WTC11 (cell line): Measurements from ENCODE around the gene CMBL.

Experiments
- CREB1 ChIP-seq: sonication (generic); formaldehyde crosslinking; IDR thresholded peaks from 2 replicates; pipeline ENCODE4 v1.8.0; 2023; ENCODE audit warnings: mild to moderate bottlenecking, missing genetic modification reagents
- FOXK1 ChIP-seq: sonication (generic); formaldehyde crosslinking; IDR thresholded peaks from 2 replicates; pipeline ENCODE4 v1.8.0; 2022; ENCODE audit warnings: mild to moderate bottlenecking, moderate library complexity, missing genetic modification reagents
- NR3C1 ChIP-seq: sonication (generic); formaldehyde crosslinking; conservative IDR thresholded peaks from 2 replicates; pipeline ENCODE4 v1.8.1; 2023; ENCODE audit warnings: low read depth, mild to moderate bottlenecking, missing genetic modification reagents
- RELA ChIP-seq: sonication (generic); formaldehyde crosslinking; IDR thresholded peaks from 2 replicates; pipeline ENCODE4 v1.8.1; 2022; ENCODE audit warnings: missing genetic modification reagents, mild to moderate bottlenecking, borderline replicate concordance
- SMAD3 ChIP-seq: sonication (generic); formaldehyde crosslinking; IDR thresholded peaks from 2 replicates; pipeline ENCODE4 v1.8.0; 2022; ENCODE audit warnings: missing genetic modification reagents, mild to moderate bottlenecking, borderline replicate concordance
- TCF7 ChIP-seq: sonication (generic); formaldehyde crosslinking; IDR thresholded peaks from 2 replicates; pipeline ENCODE4 v1.8.0; 2022; ENCODE audit warnings: mild to moderate bottlenecking, low read depth, missing genetic modification reagents, moderate library complexity
- TEAD1 ChIP-seq: sonication (generic); formaldehyde crosslinking; IDR thresholded peaks from 2 replicates; pipeline ENCODE4 v1.8.0; 2022; ENCODE audit warnings: mild to moderate bottlenecking, missing genetic modification reagents
- TP53 ChIP-seq: sonication (generic); formaldehyde crosslinking; IDR thresholded peaks from 2 replicates; pipeline ENCODE4 v1.8.1; 2023; ENCODE audit warnings: mild to moderate bottlenecking, missing genetic modification reagents
- ZBTB21 ChIP-seq: sonication (generic); formaldehyde crosslinking; IDR thresholded peaks from 2 replicates; pipeline ENCODE4 v1.8.1; 2023; ENCODE audit warnings: mild to moderate bottlenecking, missing genetic modification reagents, borderline replicate concordance
- TF ChIP-seq, protein P1 (sequence below): fragments of 200-600 bp; IDR thresholded peaks from 2 replicates; pipeline ENCODE4 v1.8.0; 2022; ENCODE audit warnings: antibody characterized with exemption
- TF ChIP-seq, protein P2 (sequence below): sonication (generic); formaldehyde crosslinking; IDR thresholded peaks from 2 replicates; pipeline ENCODE4 v1.8.1; 2023; ENCODE audit warnings: mild to moderate bottlenecking, missing genetic modification reagents
- TF ChIP-seq, protein P3 (sequence below): sonication (generic); formaldehyde crosslinking; IDR thresholded peaks from 2 replicates; pipeline ENCODE4 v1.8.1; 2022; ENCODE audit warnings: mild to moderate bottlenecking, missing genetic modification reagents, moderate library complexity, borderline replicate concordance
- TF ChIP-seq, protein P4 (sequence below): sonication (generic); formaldehyde crosslinking; IDR thresholded peaks from 2 replicates; pipeline ENCODE4 v1.8.0; 2022; ENCODE audit warnings: mild to moderate bottlenecking, missing genetic modification reagents

DNA sequence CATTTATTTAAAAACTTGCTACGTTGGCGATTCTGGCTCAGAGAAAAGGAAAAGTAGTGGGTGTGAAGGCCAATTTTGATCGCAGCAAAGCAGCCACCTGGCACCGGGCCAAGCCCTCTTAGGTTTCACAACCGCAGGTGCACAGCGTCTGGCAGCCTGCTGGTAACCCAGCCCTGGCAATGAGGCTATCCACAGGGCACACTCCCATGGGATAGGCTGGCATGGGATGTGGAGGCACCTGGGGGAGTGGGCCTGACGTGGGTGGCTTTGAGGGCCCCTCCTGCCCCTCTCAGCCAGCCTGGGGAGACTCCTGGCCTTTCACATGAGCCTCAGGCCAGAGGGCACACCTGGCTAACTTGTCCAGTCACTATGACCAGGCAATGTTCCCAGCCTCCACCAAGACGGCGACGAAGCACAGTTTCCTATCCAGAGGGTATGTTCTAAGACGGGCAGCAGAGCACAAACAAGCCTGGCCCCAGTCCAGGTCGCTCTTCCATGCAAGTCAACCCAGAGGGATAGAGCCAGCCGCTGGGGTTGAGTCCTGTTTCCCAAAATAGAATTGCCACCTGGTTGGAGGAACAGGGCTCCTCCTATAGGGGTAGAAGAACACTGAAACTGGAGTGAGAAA is 19.0 kb downstream of the CMBL start:
- TF ChIP-seq TCF7 (CRISPR knock-in tag) (no peak), SMAD3 (no peak), CREB1 (CRISPR knock-in tag) (no peak), TEAD1 (CRISPR knock-in tag) (no peak), ZBTB21 (CRISPR knock-in tag) (no peak), RELA (no peak), NR3C1 (CRISPR knock-in tag) (no peak), TP53 (CRISPR knock-in tag) (no peak), FOXK1 (CRISPR knock-in tag) (no peak)
- TF ChIP-seq, protein P1, sequence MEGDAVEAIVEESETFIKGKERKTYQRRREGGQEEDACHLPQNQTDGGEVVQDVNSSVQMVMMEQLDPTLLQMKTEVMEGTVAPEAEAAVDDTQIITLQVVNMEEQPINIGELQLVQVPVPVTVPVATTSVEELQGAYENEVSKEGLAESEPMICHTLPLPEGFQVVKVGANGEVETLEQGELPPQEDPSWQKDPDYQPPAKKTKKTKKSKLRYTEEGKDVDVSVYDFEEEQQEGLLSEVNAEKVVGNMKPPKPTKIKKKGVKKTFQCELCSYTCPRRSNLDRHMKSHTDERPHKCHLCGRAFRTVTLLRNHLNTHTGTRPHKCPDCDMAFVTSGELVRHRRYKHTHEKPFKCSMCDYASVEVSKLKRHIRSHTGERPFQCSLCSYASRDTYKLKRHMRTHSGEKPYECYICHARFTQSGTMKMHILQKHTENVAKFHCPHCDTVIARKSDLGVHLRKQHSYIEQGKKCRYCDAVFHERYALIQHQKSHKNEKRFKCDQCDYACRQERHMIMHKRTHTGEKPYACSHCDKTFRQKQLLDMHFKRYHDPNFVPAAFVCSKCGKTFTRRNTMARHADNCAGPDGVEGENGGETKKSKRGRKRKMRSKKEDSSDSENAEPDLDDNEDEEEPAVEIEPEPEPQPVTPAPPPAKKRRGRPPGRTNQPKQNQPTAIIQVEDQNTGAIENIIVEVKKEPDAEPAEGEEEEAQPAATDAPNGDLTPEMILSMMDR = no peak
- TF ChIP-seq, protein P2, sequence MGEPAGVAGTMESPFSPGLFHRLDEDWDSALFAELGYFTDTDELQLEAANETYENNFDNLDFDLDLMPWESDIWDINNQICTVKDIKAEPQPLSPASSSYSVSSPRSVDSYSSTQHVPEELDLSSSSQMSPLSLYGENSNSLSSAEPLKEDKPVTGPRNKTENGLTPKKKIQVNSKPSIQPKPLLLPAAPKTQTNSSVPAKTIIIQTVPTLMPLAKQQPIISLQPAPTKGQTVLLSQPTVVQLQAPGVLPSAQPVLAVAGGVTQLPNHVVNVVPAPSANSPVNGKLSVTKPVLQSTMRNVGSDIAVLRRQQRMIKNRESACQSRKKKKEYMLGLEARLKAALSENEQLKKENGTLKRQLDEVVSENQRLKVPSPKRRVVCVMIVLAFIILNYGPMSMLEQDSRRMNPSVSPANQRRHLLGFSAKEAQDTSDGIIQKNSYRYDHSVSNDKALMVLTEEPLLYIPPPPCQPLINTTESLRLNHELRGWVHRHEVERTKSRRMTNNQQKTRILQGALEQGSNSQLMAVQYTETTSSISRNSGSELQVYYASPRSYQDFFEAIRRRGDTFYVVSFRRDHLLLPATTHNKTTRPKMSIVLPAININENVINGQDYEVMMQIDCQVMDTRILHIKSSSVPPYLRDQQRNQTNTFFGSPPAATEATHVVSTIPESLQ (CRISPR knock-in tag) = no peak
- TF ChIP-seq, protein P3, sequence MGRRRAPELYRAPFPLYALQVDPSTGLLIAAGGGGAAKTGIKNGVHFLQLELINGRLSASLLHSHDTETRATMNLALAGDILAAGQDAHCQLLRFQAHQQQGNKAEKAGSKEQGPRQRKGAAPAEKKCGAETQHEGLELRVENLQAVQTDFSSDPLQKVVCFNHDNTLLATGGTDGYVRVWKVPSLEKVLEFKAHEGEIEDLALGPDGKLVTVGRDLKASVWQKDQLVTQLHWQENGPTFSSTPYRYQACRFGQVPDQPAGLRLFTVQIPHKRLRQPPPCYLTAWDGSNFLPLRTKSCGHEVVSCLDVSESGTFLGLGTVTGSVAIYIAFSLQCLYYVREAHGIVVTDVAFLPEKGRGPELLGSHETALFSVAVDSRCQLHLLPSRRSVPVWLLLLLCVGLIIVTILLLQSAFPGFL (CRISPR knock-in tag) = no peak
- TF ChIP-seq, protein P4, sequence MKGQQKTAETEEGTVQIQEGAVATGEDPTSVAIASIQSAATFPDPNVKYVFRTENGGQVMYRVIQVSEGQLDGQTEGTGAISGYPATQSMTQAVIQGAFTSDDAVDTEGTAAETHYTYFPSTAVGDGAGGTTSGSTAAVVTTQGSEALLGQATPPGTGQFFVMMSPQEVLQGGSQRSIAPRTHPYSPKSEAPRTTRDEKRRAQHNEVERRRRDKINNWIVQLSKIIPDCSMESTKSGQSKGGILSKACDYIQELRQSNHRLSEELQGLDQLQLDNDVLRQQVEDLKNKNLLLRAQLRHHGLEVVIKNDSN (CRISPR knock-in tag) = no peak
